Astrocyte (in vitro differentiated cells and primary cell): Measurements from ENCODE around the gene RIOK3. TPM values are rescaled to one million over a fixed set of nuclear protein-coding genes. Genes with fewer than 3 reads are reported as not detected.
"Not testable (repeated sequence)": the region's sequence is repeated elsewhere in the genome, so short reads cannot be mapped to it uniquely, and the experiment has no call there.

ENCODE experiments used
- DNase-seq: peaks from one replicate; pipeline ENCODE4 v3.0.0-alpha.2; 2010; ENCODE audit warnings: low read depth
- FAIRE-seq: peaks from 2 replicates; lab custom pipeline; 2011; peaks lifted over from hg19 to GRCh38; lab: Jason Lieb, UNC
- H2AFZ ChIP-seq: 2 replicates; pipeline ENCODE4 v1.6.0; 2012; ENCODE audit warnings: low read depth, low read length, inconsistent platforms
- H3K27ac ChIP-seq: 2 replicates; pipeline ENCODE4 v1.5.1; 2011; ENCODE audit warnings: low read depth, low read length, inconsistent platforms
- H3K27me3 ChIP-seq: 2 replicates; pipeline ENCODE4 v1.6.0; 2011; ENCODE audit warnings: low read length, inconsistent platforms; ENCODE audit not compliant: insufficient read depth
- H3K36me3 ChIP-seq: 2 replicates; pipeline ENCODE4 v1.5.1; 2011; ENCODE audit warnings: low read length, inconsistent platforms; ENCODE audit not compliant: insufficient read depth
- H3K4me1 ChIP-seq: 2 replicates; pipeline ENCODE4 v1.5.1; 2011; ENCODE audit warnings: low read length, inconsistent platforms; ENCODE audit not compliant: insufficient read depth
- H3K4me2 ChIP-seq: 2 replicates; pipeline ENCODE4 v1.6.0; 2012; ENCODE audit warnings: low read length, inconsistent platforms
- H3K4me3 ChIP-seq: 2 replicates; pipeline ENCODE4 v1.5.1; 2011; ENCODE audit warnings: low read depth, mild to moderate bottlenecking, low read length, inconsistent platforms; ENCODE audit not compliant: insufficient read depth
- H3K79me2 ChIP-seq: 2 replicates; pipeline ENCODE4 v1.6.0; 2012; ENCODE audit warnings: mild to moderate bottlenecking, low read length, inconsistent platforms; ENCODE audit not compliant: insufficient read depth
- H3K9ac ChIP-seq: 2 replicates; pipeline ENCODE4 v1.6.0; 2012; ENCODE audit warnings: mild to moderate bottlenecking, low read length, inconsistent platforms
- H3K9me3 ChIP-seq: 2 replicates; pipeline ENCODE4 v1.5.1; 2012; ENCODE audit warnings: low read depth, mild to moderate bottlenecking, low read length, inconsistent platforms; ENCODE audit not compliant: insufficient read depth
- H4K20me1 ChIP-seq: 2 replicates; pipeline ENCODE4 v1.6.0; 2012; ENCODE audit warnings: low read length, inconsistent platforms; ENCODE audit not compliant: insufficient read depth
- H3K27ac Mint-ChIP-seq: one replicate; pipeline ENCODE4 v1.8.0; 2021; ENCODE audit warnings: mild to moderate bottlenecking, mixed read lengths; ENCODE audit not compliant: unreplicated experiment
- H3K27me3 Mint-ChIP-seq: one replicate; pipeline ENCODE4 v1.8.0; 2021; ENCODE audit warnings: low read depth, mixed read lengths; ENCODE audit not compliant: unreplicated experiment
- H3K36me3 Mint-ChIP-seq: one replicate; pipeline ENCODE4 v1.8.0; 2021; ENCODE audit warnings: low read depth, mixed read lengths; ENCODE audit not compliant: unreplicated experiment
- H3K4me1 Mint-ChIP-seq: one replicate; pipeline ENCODE4 v1.8.0; 2021; ENCODE audit warnings: low read depth, mixed read lengths; ENCODE audit not compliant: unreplicated experiment
- H3K4me3 Mint-ChIP-seq: one replicate; pipeline ENCODE4 v1.8.0; 2021; ENCODE audit warnings: mild to moderate bottlenecking, moderate library complexity, mixed read lengths; ENCODE audit not compliant: unreplicated experiment
- H3K9me3 Mint-ChIP-seq: one replicate; pipeline ENCODE4 v1.8.0; 2021; ENCODE audit warnings: mild to moderate bottlenecking, mixed read lengths; ENCODE audit not compliant: unreplicated experiment
- CTCF ChIP-seq: IDR thresholded peaks from 2 replicates; pipeline ENCODE4 v1.5.1; 2011; ENCODE audit warnings: low read depth, mild to moderate bottlenecking, inconsistent platforms, low read length, moderate library complexity; ENCODE audit not compliant: insufficient read depth
- EZH2 ChIP-seq: IDR thresholded peaks from 2 replicates; pipeline ENCODE4 v1.6.1; 2012; ENCODE audit warnings: mild to moderate bottlenecking, low read length, inconsistent platforms; ENCODE audit not compliant: insufficient read depth
- total RNA-seq: library from RNA; stranded (reverse); gene quantifications from 2 replicates; pipeline ENCODE4 v1.2.1, GENCODE V29; 2021

The RIOK3 gene
- total RNA-seq, 1 donor from 2014 or later, result 96.0 TPM

- Mint-ChIP-seq H3K9me3 (no peaks in the 10 kb centered on the region), H3K4me3 (no peak overlapping the region)
- no peak for FAIRE-seq
Measured at GRCh38 chr18:23506393-23506792, 53.3 kb downstream of the RIOK3 start.

GRCh38 chr18:23510923-23511322, 57.8 kb downstream of the RIOK3 start:
- not testable (repeated sequence) for H3K4me1 ChIP-seq, DNase-seq, H3K4me3 ChIP-seq, H3K27me3 Mint-ChIP-seq, H3K4me2 ChIP-seq, H3K9ac ChIP-seq, H3K79me2 ChIP-seq, H2AFZ ChIP-seq, H3K27ac ChIP-seq, H3K4me3 Mint-ChIP-seq, H3K27ac Mint-ChIP-seq, H3K9me3 ChIP-seq, H3K4me1 Mint-ChIP-seq, FAIRE-seq, H3K9me3 Mint-ChIP-seq, H3K27me3 ChIP-seq
- H3K36me3 Mint-ChIP-seq, result peaks cover 16% of the 10 kb centered on the region
- peaks cover 19% of the 10 kb centered on the region for H3K36me3 ChIP-seq
- peaks cover 13% of the 10 kb centered on the region for H4K20me1 ChIP-seq

More at GRCh38 chr18:23506393-23506792, 53.3 kb downstream of the RIOK3 start:
- peaks cover 25% of the 10 kb centered on the region for H4K20me1 ChIP-seq
- no peaks in the 10 kb centered on the region for H3K27me3 ChIP-seq
- Mint-ChIP-seq H3K27ac (no peak overlapping the region), H3K36me3 (peaks cover 11% of the 10 kb centered on the region), H3K27me3 (no peaks in the 10 kb centered on the region), H3K4me1 (peaks cover 5% of the 10 kb centered on the region)
- TF ChIP-seq EZH2 (no peak), CTCF (no peak)
- no peak for DNase-seq
- H3K4me3 ChIP-seq, result no peak overlapping the region
- H3K27ac ChIP-seq, result no peak overlapping the region
- no peaks in the 10 kb centered on the region for H3K9me3 ChIP-seq
- H3K9ac ChIP-seq, result no peak overlapping the region
- H3K4me2 ChIP-seq, result no peak overlapping the region
- no peak overlapping the region for H2AFZ ChIP-seq
- peaks cover 11% of the 10 kb centered on the region for H3K4me1 ChIP-seq
- H3K36me3 ChIP-seq, result peaks cover 12% of the 10 kb centered on the region
- H3K79me2 ChIP-seq, result peaks cover 26% of the 10 kb centered on the region

- not testable (repeated sequence) for H3K27me3 Mint-ChIP-seq, H4K20me1 ChIP-seq, FAIRE-seq, H3K27ac ChIP-seq, H3K27ac Mint-ChIP-seq, H3K4me2 ChIP-seq, H3K4me3 Mint-ChIP-seq, H3K4me1 Mint-ChIP-seq, H3K4me3 ChIP-seq, H3K9me3 Mint-ChIP-seq, H2AFZ ChIP-seq, H3K27me3 ChIP-seq, H3K4me1 ChIP-seq, H3K9ac ChIP-seq, H3K79me2 ChIP-seq, DNase-seq, H3K9me3 ChIP-seq
- peaks cover 17% of the 10 kb centered on the region for H3K36me3 Mint-ChIP-seq
- H3K36me3 ChIP-seq, result peaks cover 19% of the 10 kb centered on the region
Measured at GRCh38 chr18:23512216-23512615, 59.1 kb downstream of the RIOK3 start.
